HG02678 (cell line): ENCODE results near the gene CD22.
A peak's percentile ranks its signal among the peaks of the same experiment; 100 is the strongest.

ENCODE experiments used
- ATAC-seq: cut with Tn5 transposase; IDR thresholded peaks from one replicate; pipeline ENCODE4 v1.9.1; 2021; ENCODE audit warnings: mild to moderate bottlenecking, moderate library complexity; ENCODE audit not compliant: unreplicated experiment

The CD22 gene

GRCh38 chr19:35313587-35313986 is 15.4 kb upstream of the CD22 start:
- ATAC-seq = no peak

GRCh38 chr19:35314031-35314430 is 15.0 kb upstream of the CD22 start:
- ATAC-seq = no peak

GRCh38 chr19:35314858-35315470 is 14.0 kb upstream of the CD22 start:
- ATAC-seq = no peak

GRCh38 chr19:35315883-35316282 is 13.1 kb upstream of the CD22 start:
- ATAC-seq = no peak

GRCh38 chr19:35316560-35316959 is 12.4 kb upstream of the CD22 start:
- ATAC-seq = no peak

GRCh38 chr19:35317464-35318043 is 11.4 kb upstream of the CD22 start:
- ATAC-seq = no peak

- ATAC-seq = no peak
These were observed 10.1 kb upstream of the CD22 start for GRCh38 chr19:35318679-35319448.

- no peak for ATAC-seq
These were observed 8.8 kb upstream of the CD22 start for GRCh38 chr19:35320065-35320713.

- no peak for ATAC-seq
These were observed 7.7 kb upstream of the CD22 start for GRCh38 chr19:35321291-35321690.

- no peak for ATAC-seq
These were observed 7.0 kb upstream of the CD22 start for GRCh38 chr19:35322014-35322413.

GRCh38 chr19:35327642-35328041 is 1.3 kb upstream of the CD22 start:
- ATAC-seq = no peak

GRCh38 chr19:35329323-35329722 is 336 bp downstream of the CD22 start:
- ATAC-seq = no peak

GRCh38 chr19:35330475-35330874 is 1.5 kb downstream of the CD22 start:
- ATAC-seq = peak; percentile 56

- no peak for ATAC-seq
These were observed 2.7 kb downstream of the CD22 start for GRCh38 chr19:35331551-35332214.

- ATAC-seq = no peak
These were observed 3.8 kb downstream of the CD22 start for GRCh38 chr19:35332817-35333216.

GRCh38 chr19:35334144-35334753 is 5.3 kb downstream of the CD22 start:
- no peak for ATAC-seq

- no peak for ATAC-seq
These were observed 7.4 kb downstream of the CD22 start for GRCh38 chr19:35336166-35336955.

GRCh38 chr19:35337097-35337983 is 8.4 kb downstream of the CD22 start:
- no peak for ATAC-seq

- no peak for ATAC-seq
These were observed 9.0 kb downstream of the CD22 start for GRCh38 chr19:35337984-35338296.
